ENCODE data around the gene AKAIN1. TPM values are rescaled to one million over a fixed set of nuclear protein-coding genes. Genes with fewer than 3 reads are reported as not detected.

The AKAIN1 gene
- not detected in 2 replicates for total RNA-seq (2014; rRNA removed; shearing (Covaris generic))

GRCh38 chr18:5197032-5197434 is at the start of gene AKAIN1:
Gene AKAIN1 (minus strand): TSS chr18:5197257. CDS start chr18:5197053, 204 bp downstream.
- no peak for DNase-seq (ENCODE audit: low spot score)

- DNase-seq (ENCODE audit: low spot score), result no peak
Observed at GRCh38 chr18:5244941-5245340, 47.9 kb upstream of the AKAIN1 start.

- DNase-seq (ENCODE audit: low spot score), result no peak
Observed at GRCh38 chr18:5239447-5239846, 42.4 kb upstream of the AKAIN1 start.

- no peak for DNase-seq (ENCODE audit: low spot score)
Observed at GRCh38 chr18:5238371-5238976, 41.4 kb upstream of the AKAIN1 start.

GRCh38 chr18:5237723-5238370 is 40.8 kb upstream of the AKAIN1 start:
- no peak for DNase-seq (ENCODE audit: low spot score)

GRCh38 chr18:5237083-5237722 is 40.1 kb upstream of the AKAIN1 start:
- no peak for DNase-seq (ENCODE audit: low spot score)

- no peak for DNase-seq (ENCODE audit: low spot score)
Observed at GRCh38 chr18:5214583-5215351, 17.7 kb upstream of the AKAIN1 start.

- no peak for DNase-seq (ENCODE audit: low spot score)
Observed at GRCh38 chr18:5207471-5208150, 10.6 kb upstream of the AKAIN1 start.

- no peak for DNase-seq (ENCODE audit: low spot score)
Observed at GRCh38 chr18:5198311-5198710, 1.3 kb upstream of the AKAIN1 start.

- no peak for DNase-seq (ENCODE audit: low spot score)
Observed at GRCh38 chr18:5197461-5197860, 404 bp upstream of the AKAIN1 start.

- no peak for DNase-seq (ENCODE audit: low spot score)
Observed at GRCh38 chr18:5196253-5197031, 615 bp downstream of the AKAIN1 start.

- DNase-seq (ENCODE audit: low spot score), result no peak
Observed at GRCh38 chr18:5195656-5196055, 1.4 kb downstream of the AKAIN1 start.

GRCh38 chr18:5180254-5180653 is 16.8 kb downstream of the AKAIN1 start:
- DNase-seq (ENCODE audit: low spot score), result no peak

GRCh38 chr18:5178519-5178918 is 18.5 kb downstream of the AKAIN1 start:
- no peak for DNase-seq (ENCODE audit: low spot score)

GRCh38 chr18:5175378-5175777 is 21.7 kb downstream of the AKAIN1 start:
- no peak for DNase-seq (ENCODE audit: low spot score)

GRCh38 chr18:5173646-5174045 is 23.4 kb downstream of the AKAIN1 start:
- DNase-seq (ENCODE audit: low spot score), result no peak

GRCh38 chr18:5173236-5173635 is 23.8 kb downstream of the AKAIN1 start:
- no peak for DNase-seq (ENCODE audit: low spot score)

- DNase-seq (ENCODE audit: low spot score), result no peak
Observed at GRCh38 chr18:5167831-5168230, 29.2 kb downstream of the AKAIN1 start.

- no peak for DNase-seq (ENCODE audit: low spot score)
Observed at GRCh38 chr18:5166606-5167280, 30.3 kb downstream of the AKAIN1 start.

GRCh38 chr18:5164903-5165302 is 32.2 kb downstream of the AKAIN1 start:
- DNase-seq (ENCODE audit: low spot score), result no peak
